ENCODE data around the gene ABCC2. TPM values are rescaled to one million over a fixed set of nuclear protein-coding genes. Genes with fewer than 3 reads are reported as not detected.

The ABCC2 gene
- total and polyA plus RNA-seq, 11 donors = 0.08 to 0.72 (median 0.20) TPM; not detected in 1

GRCh38 chr10:99781734-99782429, 558 bp upstream of the ABCC2 start:
- intact Hi-C loops (cut with DNase I) = no loop called here
- Histone ChIP-seq H3K4me1 (peaks cover 0 to 12% (median 0%) of the 10 kb centered on the region in 12 donors), H3K9me3 (peaks cover 0 to 4% (median 0%) of the 10 kb centered on the region in 12 donors), H3K4me3 (no peak overlapping the region), H3K27ac (no peak overlapping the region), H3K36me3 (no peaks in the 10 kb centered on the region), H3K27me3 (no peaks in the 10 kb centered on the region)
- no peak for ATAC-seq
- TF ChIP-seq POLR2A (IDR thresholded peaks at IDR 0.05) (no peak), CTCF (IDR thresholded peaks at IDR 0.05) (no peak)
- DNase-seq = no peak
- WGBS, 4 donors = 77 to 87% (median 83%) methylated on average over 5 of the region's 5 CpGs

- intact Hi-C loops (cut with DNase I) = no loop called here
- Histone ChIP-seq H3K4me3 (no peak overlapping the region), H3K4me1 (peaks cover 0 to 10% (median 0%) of the 10 kb centered on the region in 12 donors), H3K27me3 (no peaks in the 10 kb centered on the region), H3K36me3 (no peaks in the 10 kb centered on the region), H3K27ac (no peak overlapping the region), H3K9me3 (no peaks in the 10 kb centered on the region)
- no peak for ATAC-seq
- no peak for DNase-seq
- WGBS, 4 donors = 70 to 82% (median 78%) methylated on average over 7 of the region's 7 CpGs
- TF ChIP-seq CTCF (IDR thresholded peaks at IDR 0.05) (no peak), POLR2A (IDR thresholded peaks at IDR 0.05) (no peak)
Observed at GRCh38 chr10:99784016-99784726, 1.7 kb downstream of the ABCC2 start.

GRCh38 chr10:99784727-99785441, 2.4 kb downstream of the ABCC2 start:
- ATAC-seq (no peak), DNase-seq (no peak)
- intact Hi-C loops (cut with DNase I) = no loop called here
- Histone ChIP-seq H3K27me3 (no peaks in the 10 kb centered on the region), H3K4me3 (no peak overlapping the region), H3K36me3 (no peaks in the 10 kb centered on the region), H3K27ac (no peak overlapping the region), H3K9me3 (no peaks in the 10 kb centered on the region), H3K4me1 (peaks cover 0 to 6% (median 0%) of the 10 kb centered on the region in 12 donors)
- WGBS, 4 donors = 82 to 93% (median 90%) methylated on average over 6 of the region's 6 CpGs
- no peak for TF ChIP-seq POLR2A (IDR thresholded peaks at IDR 0.05)

- Histone ChIP-seq H3K9me3 (no peaks in the 10 kb centered on the region), H3K4me1 (peaks cover 0 to 6% (median 0%) of the 10 kb centered on the region in 12 donors), H3K4me3 (no peak overlapping the region), H3K27ac (no peak overlapping the region), H3K27me3 (no peaks in the 10 kb centered on the region), H3K36me3 (no peaks in the 10 kb centered on the region)
- ATAC-seq (no peak), DNase-seq (no peak)
- TF ChIP-seq POLR2A (IDR thresholded peaks at IDR 0.05) = no peak
- no peak for TF ChIP-seq CTCF (IDR thresholded peaks at IDR 0.05)
- WGBS, 4 donors = 94 to 97% (median 95%) methylated on average over 6 of the region's 6 CpGs
- intact Hi-C loops (cut with DNase I) = no loop called here
Observed at GRCh38 chr10:99785646-99786045, 3.2 kb downstream of the ABCC2 start.
